ENCODE data around the gene LBP.
"Not testable (repeated sequence)": the region's sequence is repeated elsewhere in the genome, so short reads cannot be mapped to it uniquely, and the experiment has no call there.

LBP gene

DNA sequence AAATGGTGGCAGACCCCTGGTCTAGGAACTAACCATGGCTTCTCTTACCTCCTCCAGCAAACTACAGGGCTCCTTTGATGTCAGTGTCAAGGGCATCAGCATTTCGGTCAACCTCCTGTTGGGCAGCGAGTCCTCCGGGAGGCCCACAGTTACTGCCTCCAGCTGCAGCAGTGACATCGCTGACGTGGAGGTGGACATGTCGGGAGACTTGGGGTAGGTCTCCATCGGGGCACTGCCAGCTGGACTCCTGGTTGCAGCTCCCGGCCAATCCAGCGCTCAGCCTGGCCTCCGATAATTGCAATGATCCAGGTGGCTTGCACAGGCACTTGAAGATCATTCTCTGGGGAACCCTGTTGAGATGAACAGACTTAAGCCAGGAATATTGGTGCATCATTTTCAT, 7.9 kb downstream of the LBP start:
- no peaks in the 10 kb centered on the region for H3K36me3 ChIP-seq (ENCODE audit: control insufficient read depth, insufficient read depth, low read length)
- H3K4me3 ChIP-seq (ENCODE audit: low read depth, low read length), result no peak overlapping the region
- no peaks in the 10 kb centered on the region for H3K9me3 ChIP-seq (ENCODE audit: control insufficient read depth, insufficient read depth, low read length)
- no peak overlapping the region for H3K9ac ChIP-seq (ENCODE audit: low read depth, low read length)
- H3K4me1 ChIP-seq (ENCODE audit: control insufficient read depth, insufficient read depth, low read length), result peaks cover 9% of the 10 kb centered on the region
- H3K27me3 ChIP-seq (ENCODE audit: control insufficient read depth, insufficient read depth, low read length), result no peaks in the 10 kb centered on the region

DNA sequence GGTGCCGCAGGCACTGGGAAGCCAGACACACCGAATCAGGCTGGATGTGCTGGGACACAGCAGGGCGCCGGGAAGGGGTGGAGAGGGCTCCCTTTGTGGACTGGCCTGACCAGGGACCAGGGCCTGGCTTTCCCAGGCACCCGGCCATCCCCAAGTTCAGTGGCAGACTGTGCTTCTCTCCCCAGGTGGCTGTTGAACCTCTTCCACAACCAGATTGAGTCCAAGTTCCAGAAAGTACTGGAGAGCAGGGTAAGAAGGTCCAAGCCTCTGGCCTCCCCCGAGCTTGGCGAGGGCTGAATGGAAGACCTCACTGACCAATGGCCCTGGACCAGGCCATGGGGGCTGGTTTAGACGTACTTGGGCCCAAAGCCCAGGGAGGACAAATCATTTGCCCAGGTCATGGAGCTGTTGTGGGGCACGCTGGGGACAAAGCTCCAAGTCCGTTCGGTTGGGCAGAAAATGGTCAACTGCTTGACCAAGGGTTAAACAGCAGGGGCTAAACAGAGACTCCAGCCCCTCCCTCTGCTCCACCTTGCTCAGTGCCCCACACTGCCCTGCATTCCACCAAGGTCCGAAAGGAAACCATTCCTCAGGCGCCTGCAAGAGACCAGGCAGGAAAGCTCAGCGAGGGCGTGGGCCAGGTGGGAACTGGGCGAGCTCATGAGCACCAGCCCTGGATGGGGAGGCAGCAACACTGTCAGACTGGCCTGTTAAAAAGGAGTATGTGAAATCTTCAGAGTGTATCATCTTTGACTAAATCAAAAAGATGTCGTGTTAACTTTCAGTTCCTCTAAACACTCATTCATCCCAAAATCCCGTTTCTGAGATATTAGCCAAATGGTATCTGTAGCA, 9.1 kb downstream of the LBP start:
- Histone ChIP-seq H3K4me3 (ENCODE audit: low read depth, low read length) (no peak overlapping the region), H3K9me3 (ENCODE audit: control insufficient read depth, insufficient read depth, low read length) (no peaks in the 10 kb centered on the region), H3K27me3 (ENCODE audit: control insufficient read depth, insufficient read depth, low read length) (no peaks in the 10 kb centered on the region), H3K9ac (ENCODE audit: low read depth, low read length) (no peak overlapping the region), H3K36me3 (ENCODE audit: control insufficient read depth, insufficient read depth, low read length) (no peaks in the 10 kb centered on the region), H3K4me1 (ENCODE audit: control insufficient read depth, insufficient read depth, low read length) (peaks cover 9% of the 10 kb centered on the region)

DNA sequence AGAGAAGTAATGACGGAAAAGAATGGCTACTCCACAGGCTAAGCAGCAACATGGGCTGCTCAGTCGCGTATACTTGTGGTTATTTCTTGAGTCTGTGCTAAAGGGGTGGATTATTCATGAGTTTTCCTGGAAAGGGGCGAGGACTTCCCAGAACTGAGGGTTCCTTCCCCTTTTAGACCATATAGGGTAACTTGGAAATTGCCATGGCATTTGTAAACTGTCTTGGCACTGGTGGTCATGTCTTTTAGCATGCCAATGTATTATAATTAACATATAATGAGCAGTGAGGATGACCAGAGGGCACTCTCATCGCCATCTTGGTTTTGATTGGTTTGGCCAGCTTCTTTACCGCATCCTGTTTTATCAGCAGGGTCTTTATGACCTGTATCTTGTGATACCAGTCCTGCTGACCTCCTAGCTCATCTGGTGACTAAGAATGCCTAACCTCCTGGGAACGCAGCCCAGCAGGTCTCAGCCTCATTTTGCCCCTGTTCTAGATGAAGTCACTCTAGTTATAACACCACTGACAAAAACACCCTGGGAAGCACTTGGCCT, 11.4 kb downstream of the LBP start:
- Histone ChIP-seq H3K4me1 (ENCODE audit: control insufficient read depth, insufficient read depth, low read length) (peaks cover 9% of the 10 kb centered on the region), H3K4me3 (ENCODE audit: low read depth, low read length) (no peak overlapping the region), H3K9ac (ENCODE audit: low read depth, low read length) (no peak overlapping the region), H3K9me3 (ENCODE audit: control insufficient read depth, insufficient read depth, low read length) (no peaks in the 10 kb centered on the region), H3K36me3 (ENCODE audit: control insufficient read depth, insufficient read depth, low read length) (no peaks in the 10 kb centered on the region), H3K27me3 (ENCODE audit: control insufficient read depth, insufficient read depth, low read length) (no peaks in the 10 kb centered on the region)

GRCh38 chr20:38358556-38358955, 12.3 kb downstream of the LBP start:
- H3K27me3 ChIP-seq (ENCODE audit: control insufficient read depth, insufficient read depth, low read length), result no peaks in the 10 kb centered on the region
- no peak overlapping the region for H3K9ac ChIP-seq (ENCODE audit: low read depth, low read length)
- H3K4me1 ChIP-seq (ENCODE audit: control insufficient read depth, insufficient read depth, low read length), result peaks cover 4% of the 10 kb centered on the region
- no peaks in the 10 kb centered on the region for H3K9me3 ChIP-seq (ENCODE audit: control insufficient read depth, insufficient read depth, low read length)
- no peaks in the 10 kb centered on the region for H3K36me3 ChIP-seq (ENCODE audit: control insufficient read depth, insufficient read depth, low read length)
- no peak overlapping the region for H3K4me3 ChIP-seq (ENCODE audit: low read depth, low read length)

DNA sequence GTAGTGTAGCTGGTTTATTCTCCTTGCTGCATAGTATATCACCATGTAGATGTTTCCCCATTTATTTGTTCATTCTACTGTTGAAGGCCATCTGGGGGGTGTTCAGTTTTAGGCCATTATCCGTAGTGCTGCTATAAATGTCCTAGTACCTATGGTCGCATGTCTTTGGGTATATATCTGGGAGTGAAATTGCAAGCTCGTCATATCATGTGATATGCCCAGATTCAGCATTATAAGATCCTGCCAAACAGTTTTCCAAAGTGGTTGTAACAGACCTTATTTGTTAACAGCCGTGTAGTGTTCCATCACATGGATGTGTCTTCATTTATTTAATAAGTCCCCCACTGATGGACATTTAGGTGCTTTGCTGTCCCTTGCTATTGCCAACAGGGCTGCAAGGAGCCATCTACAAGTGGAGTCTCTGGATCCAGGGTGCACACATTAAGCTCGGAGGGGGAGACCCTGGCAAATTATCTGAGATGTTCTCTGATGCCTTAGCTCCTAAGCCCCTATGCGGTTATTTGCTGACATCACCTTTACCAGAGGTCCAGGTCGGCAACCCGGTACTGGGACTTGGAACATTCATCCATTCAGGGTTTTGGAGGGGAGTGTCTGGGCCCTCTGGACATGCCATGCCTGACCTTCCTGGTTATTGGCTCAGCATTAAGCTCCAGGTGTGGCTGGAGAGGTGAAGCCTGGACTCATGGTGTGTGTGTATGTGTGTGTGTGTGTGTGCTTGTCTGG, 16.9 kb downstream of the LBP start:
- H3K36me3 ChIP-seq (ENCODE audit: control insufficient read depth, insufficient read depth, low read length), result no peaks in the 10 kb centered on the region

GRCh38 chr20:38369389-38369788, 23.1 kb downstream of the LBP start:
- no peaks in the 10 kb centered on the region for H3K36me3 ChIP-seq (ENCODE audit: control insufficient read depth, insufficient read depth, low read length)
- no peak overlapping the region for H3K4me3 ChIP-seq (ENCODE audit: low read depth, low read length)
- H3K4me1 ChIP-seq (ENCODE audit: control insufficient read depth, insufficient read depth, low read length), result no peaks in the 10 kb centered on the region
- no peaks in the 10 kb centered on the region for H3K9me3 ChIP-seq (ENCODE audit: control insufficient read depth, insufficient read depth, low read length)
- H3K9ac ChIP-seq (ENCODE audit: low read depth, low read length), result no peak overlapping the region
- no peaks in the 10 kb centered on the region for H3K27me3 ChIP-seq (ENCODE audit: control insufficient read depth, insufficient read depth, low read length)

More for the DNA sequence above, 16.9 kb downstream of the LBP start:
- Histone ChIP-seq H3K4me1 (ENCODE audit: control insufficient read depth, insufficient read depth, low read length) (no peaks in the 10 kb centered on the region), H3K9ac (ENCODE audit: low read depth, low read length) (no peak overlapping the region), H3K9me3 (ENCODE audit: control insufficient read depth, insufficient read depth, low read length) (no peaks in the 10 kb centered on the region), H3K27me3 (ENCODE audit: control insufficient read depth, insufficient read depth, low read length) (no peaks in the 10 kb centered on the region), H3K4me3 (ENCODE audit: low read depth, low read length) (no peak overlapping the region)

DNA sequence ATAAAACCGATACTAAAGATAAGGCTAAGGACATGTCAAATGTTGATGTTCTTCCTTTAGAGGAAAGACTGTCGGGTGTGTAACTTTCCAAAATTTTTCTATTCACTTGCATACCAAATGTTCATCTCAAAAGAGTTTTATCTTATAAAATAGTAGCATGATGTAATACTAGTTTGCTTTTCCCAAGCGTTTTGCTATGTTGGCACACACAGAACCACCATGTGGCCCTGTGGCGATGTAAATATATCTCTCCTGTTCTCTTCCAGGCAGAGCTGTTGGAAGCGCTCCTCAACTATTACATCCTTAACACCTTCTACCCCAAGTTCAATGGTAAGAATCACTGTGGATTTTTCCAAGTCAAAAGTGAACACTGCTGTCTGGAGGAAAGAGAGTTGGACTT, 26.5 kb downstream of the LBP start:
- no peak overlapping the region for H3K4me3 ChIP-seq (ENCODE audit: low read depth, low read length)
- H3K36me3 ChIP-seq (ENCODE audit: control insufficient read depth, insufficient read depth, low read length), result no peaks in the 10 kb centered on the region

GRCh38 chr20:38373231-38373867, 27.1 kb downstream of the LBP start:
- Histone ChIP-seq H3K4me3 (ENCODE audit: low read depth, low read length) (no peak overlapping the region), H3K36me3 (ENCODE audit: control insufficient read depth, insufficient read depth, low read length) (no peaks in the 10 kb centered on the region)

More for the DNA sequence above, 26.5 kb downstream of the LBP start:
- H3K9ac ChIP-seq (ENCODE audit: low read depth, low read length), result no peak overlapping the region
- H3K27me3 ChIP-seq (ENCODE audit: control insufficient read depth, insufficient read depth, low read length), result no peaks in the 10 kb centered on the region
- H3K4me1 ChIP-seq (ENCODE audit: control insufficient read depth, insufficient read depth, low read length), result no peaks in the 10 kb centered on the region
- H3K9me3 ChIP-seq (ENCODE audit: control insufficient read depth, insufficient read depth, low read length), result no peaks in the 10 kb centered on the region

GRCh38 chr20:38373898-38374297, 27.6 kb downstream of the LBP start:
- Histone ChIP-seq H3K4me1 (ENCODE audit: control insufficient read depth, insufficient read depth, low read length) (no peaks in the 10 kb centered on the region), H3K9me3 (ENCODE audit: control insufficient read depth, insufficient read depth, low read length) (no peaks in the 10 kb centered on the region), H3K9ac (ENCODE audit: low read depth, low read length) (no peak overlapping the region), H3K4me3 (ENCODE audit: low read depth, low read length) (no peak overlapping the region), H3K27me3 (ENCODE audit: control insufficient read depth, insufficient read depth, low read length) (no peaks in the 10 kb centered on the region), H3K36me3 (ENCODE audit: control insufficient read depth, insufficient read depth, low read length) (no peaks in the 10 kb centered on the region)

More at GRCh38 chr20:38373231-38373867, 27.1 kb downstream of the LBP start:
- Histone ChIP-seq H3K27me3 (ENCODE audit: control insufficient read depth, insufficient read depth, low read length) (no peaks in the 10 kb centered on the region), H3K4me1 (ENCODE audit: control insufficient read depth, insufficient read depth, low read length) (no peaks in the 10 kb centered on the region), H3K9ac (ENCODE audit: low read depth, low read length) (no peak overlapping the region), H3K9me3 (ENCODE audit: control insufficient read depth, insufficient read depth, low read length) (no peaks in the 10 kb centered on the region)

- H3K4me1 ChIP-seq (ENCODE audit: control insufficient read depth, insufficient read depth, low read length), result no peaks in the 10 kb centered on the region
- H3K36me3 ChIP-seq (ENCODE audit: control insufficient read depth, insufficient read depth, low read length), result no peaks in the 10 kb centered on the region
- H3K4me3 ChIP-seq (ENCODE audit: low read depth, low read length), result no peak overlapping the region
- H3K9ac ChIP-seq (ENCODE audit: low read depth, low read length), result no peak overlapping the region
- no peaks in the 10 kb centered on the region for H3K27me3 ChIP-seq (ENCODE audit: control insufficient read depth, insufficient read depth, low read length)
- no peaks in the 10 kb centered on the region for H3K9me3 ChIP-seq (ENCODE audit: control insufficient read depth, insufficient read depth, low read length)
Measured at GRCh38 chr20:38377039-38377685, 30.9 kb downstream of the LBP start.

DNA sequence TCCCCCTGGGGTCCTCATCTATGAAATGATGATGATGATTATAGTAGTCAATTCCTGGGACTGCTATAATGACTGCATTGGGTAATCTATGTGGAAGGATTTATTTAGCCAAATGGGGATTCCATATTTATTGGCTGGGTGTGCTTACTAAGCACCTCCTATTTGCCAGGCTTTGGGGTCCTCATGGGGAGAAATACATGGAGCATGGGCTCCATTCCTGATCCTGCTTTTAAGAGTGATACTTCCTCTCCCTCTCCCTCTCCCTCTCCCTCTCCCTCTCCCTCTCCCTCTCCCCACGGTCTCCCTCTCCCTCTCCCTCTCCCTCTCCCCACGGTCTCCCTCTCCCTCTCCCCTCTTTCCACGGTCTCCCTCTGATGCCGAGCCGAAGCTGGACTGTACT, 31.6 kb downstream of the LBP start:
- not testable (repeated sequence) for H3K4me1 ChIP-seq (ENCODE audit: control insufficient read depth, insufficient read depth, low read length); H3K9ac ChIP-seq (ENCODE audit: low read depth, low read length); H3K9me3 ChIP-seq (ENCODE audit: control insufficient read depth, insufficient read depth, low read length); H3K4me3 ChIP-seq (ENCODE audit: low read depth, low read length); H3K36me3 ChIP-seq (ENCODE audit: control insufficient read depth, insufficient read depth, low read length); H3K27me3 ChIP-seq (ENCODE audit: control insufficient read depth, insufficient read depth, low read length)
